ENCODE measurements around the gene CTU1. TPM values are rescaled to one million over a fixed set of nuclear protein-coding genes. Genes with fewer than 3 reads are reported as not detected.

Gene CTU1
- total RNA-seq, 1 experiment from 2014 or later = 11.3 TPM

DNA sequence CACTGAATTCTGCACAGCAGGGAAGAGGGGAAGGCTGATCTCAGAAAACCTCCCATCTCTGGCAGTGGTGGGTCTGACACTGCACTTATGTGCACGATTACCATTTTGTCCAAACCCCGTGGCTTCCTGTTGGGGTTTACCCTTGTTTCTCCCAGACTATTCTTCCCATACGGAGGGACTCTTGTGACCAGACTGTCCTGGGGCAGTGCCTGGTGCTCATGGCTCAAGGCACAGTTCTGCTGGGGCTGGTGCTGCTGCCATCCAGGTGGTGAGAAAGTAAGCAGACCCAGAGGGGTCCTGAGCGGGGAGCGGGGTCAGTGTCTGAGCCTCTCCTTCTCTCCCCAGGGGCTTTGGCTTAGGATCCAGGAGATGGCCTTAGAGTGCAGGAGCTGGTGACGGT lies 11.4 kb upstream of the CTU1 start:
- DNase-seq = no peak
- Mint-ChIP-seq H3K9me3 (ENCODE audit: low read depth, unreplicated experiment) (no peaks in the 10 kb centered on the region), H3K4me3 (ENCODE audit: low read depth, unreplicated experiment) (no peak overlapping the region), H3K27ac (ENCODE audit: unreplicated experiment) (no peak overlapping the region), H3K4me1 (ENCODE audit: low read depth, unreplicated experiment) (no peaks in the 10 kb centered on the region), H3K27me3 (ENCODE audit: unreplicated experiment) (no peaks in the 10 kb centered on the region), H3K36me3 (ENCODE audit: insufficient read depth, unreplicated experiment) (no peaks in the 10 kb centered on the region)
- CTCF ChIA-PET = interaction anchor here (0.5 kb wide), 1 partner anchor 28 kb away, joined by 3 read pairs; no protein-coding TSS in a partner anchor
- TF ChIP-seq, protein P1, sequence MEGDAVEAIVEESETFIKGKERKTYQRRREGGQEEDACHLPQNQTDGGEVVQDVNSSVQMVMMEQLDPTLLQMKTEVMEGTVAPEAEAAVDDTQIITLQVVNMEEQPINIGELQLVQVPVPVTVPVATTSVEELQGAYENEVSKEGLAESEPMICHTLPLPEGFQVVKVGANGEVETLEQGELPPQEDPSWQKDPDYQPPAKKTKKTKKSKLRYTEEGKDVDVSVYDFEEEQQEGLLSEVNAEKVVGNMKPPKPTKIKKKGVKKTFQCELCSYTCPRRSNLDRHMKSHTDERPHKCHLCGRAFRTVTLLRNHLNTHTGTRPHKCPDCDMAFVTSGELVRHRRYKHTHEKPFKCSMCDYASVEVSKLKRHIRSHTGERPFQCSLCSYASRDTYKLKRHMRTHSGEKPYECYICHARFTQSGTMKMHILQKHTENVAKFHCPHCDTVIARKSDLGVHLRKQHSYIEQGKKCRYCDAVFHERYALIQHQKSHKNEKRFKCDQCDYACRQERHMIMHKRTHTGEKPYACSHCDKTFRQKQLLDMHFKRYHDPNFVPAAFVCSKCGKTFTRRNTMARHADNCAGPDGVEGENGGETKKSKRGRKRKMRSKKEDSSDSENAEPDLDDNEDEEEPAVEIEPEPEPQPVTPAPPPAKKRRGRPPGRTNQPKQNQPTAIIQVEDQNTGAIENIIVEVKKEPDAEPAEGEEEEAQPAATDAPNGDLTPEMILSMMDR (IDR thresholded peaks at IDR 0.05; ENCODE audit: unreplicated experiment) = no peak
- no TSS peak for BruUV-seq (replicated peaks)
- intact Hi-C loops (cut with micrococcal nuclease; ENCODE audit: unreplicated experiment) = no loop called here

DNA sequence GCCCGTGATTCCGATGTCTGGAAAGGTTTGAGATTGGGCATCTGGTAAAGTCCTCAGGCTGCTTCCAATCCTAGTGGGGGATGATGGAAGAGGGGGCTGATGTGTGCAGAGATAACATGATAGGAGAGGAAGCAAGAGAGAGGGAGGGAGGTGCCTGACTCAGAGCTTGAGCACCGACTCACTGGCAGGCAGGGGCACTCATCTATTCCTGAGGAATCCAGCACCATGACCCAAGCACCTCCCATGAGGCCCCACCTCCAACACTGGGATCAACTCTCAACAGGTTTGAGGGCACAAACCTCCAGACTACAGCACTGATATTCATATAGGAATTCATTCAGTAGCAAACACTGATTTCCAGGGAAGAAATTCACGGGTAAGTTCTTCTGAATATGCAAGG lies 10.9 kb upstream of the CTU1 start:
- no TSS peak for BruUV-seq (replicated peaks)
- H3K4me1 Mint-ChIP-seq (ENCODE audit: low read depth, unreplicated experiment) = no peaks in the 10 kb centered on the region
- CTCF ChIA-PET = no interaction called here
- no peak overlapping the region for H3K4me3 Mint-ChIP-seq (ENCODE audit: low read depth, unreplicated experiment)
- no peaks in the 10 kb centered on the region for H3K27me3 Mint-ChIP-seq (ENCODE audit: unreplicated experiment)
- intact Hi-C loops (cut with micrococcal nuclease; ENCODE audit: unreplicated experiment) = no loop called here
- no peaks in the 10 kb centered on the region for H3K36me3 Mint-ChIP-seq (ENCODE audit: insufficient read depth, unreplicated experiment)
- TF ChIP-seq, protein P1 (IDR thresholded peaks at IDR 0.05; ENCODE audit: unreplicated experiment) = no peak
- no peak for DNase-seq
- H3K27ac Mint-ChIP-seq (ENCODE audit: unreplicated experiment) = no peak overlapping the region
- H3K9me3 Mint-ChIP-seq (ENCODE audit: low read depth, unreplicated experiment) = no peaks in the 10 kb centered on the region

DNA sequence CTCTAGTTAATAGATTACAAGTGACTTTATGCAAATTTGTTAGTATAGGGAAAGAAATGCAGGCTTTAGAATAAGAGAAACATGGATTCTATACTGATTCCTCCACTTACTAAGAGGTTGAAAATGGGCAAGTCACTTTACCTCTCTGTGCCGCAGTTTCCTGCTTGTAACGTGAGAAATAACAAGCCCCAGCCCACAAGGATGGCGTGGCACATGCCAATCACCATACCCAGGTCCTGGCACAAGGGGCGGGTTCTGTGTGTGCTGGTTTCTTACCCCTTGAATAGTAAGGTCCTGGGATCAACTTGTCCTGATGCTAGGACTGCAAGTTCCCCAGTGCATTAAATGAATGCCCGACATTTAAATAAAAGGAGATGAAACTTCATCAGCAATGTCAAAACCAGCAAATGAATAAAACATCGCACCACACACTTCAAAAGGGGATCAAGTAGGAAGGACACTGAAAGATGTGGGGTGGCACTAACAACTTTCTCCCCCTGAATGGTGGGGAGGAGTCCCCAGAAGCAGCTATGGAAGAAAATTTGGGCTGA lies 8.6 kb upstream of the CTU1 start:
- DNase-seq = no peak
- Mint-ChIP-seq H3K27ac (ENCODE audit: unreplicated experiment) (no peak overlapping the region), H3K27me3 (ENCODE audit: unreplicated experiment) (no peaks in the 10 kb centered on the region), H3K36me3 (ENCODE audit: insufficient read depth, unreplicated experiment) (no peaks in the 10 kb centered on the region), H3K9me3 (ENCODE audit: low read depth, unreplicated experiment) (no peaks in the 10 kb centered on the region), H3K4me3 (ENCODE audit: low read depth, unreplicated experiment) (no peak overlapping the region), H3K4me1 (ENCODE audit: low read depth, unreplicated experiment) (no peaks in the 10 kb centered on the region)
- TF ChIP-seq, protein P1 (IDR thresholded peaks at IDR 0.05; ENCODE audit: unreplicated experiment) = no peak
- intact Hi-C loops (cut with micrococcal nuclease; ENCODE audit: unreplicated experiment) = no loop called here
- BruUV-seq (replicated peaks) = no TSS peak
- CTCF ChIA-PET = no interaction called here

DNA sequence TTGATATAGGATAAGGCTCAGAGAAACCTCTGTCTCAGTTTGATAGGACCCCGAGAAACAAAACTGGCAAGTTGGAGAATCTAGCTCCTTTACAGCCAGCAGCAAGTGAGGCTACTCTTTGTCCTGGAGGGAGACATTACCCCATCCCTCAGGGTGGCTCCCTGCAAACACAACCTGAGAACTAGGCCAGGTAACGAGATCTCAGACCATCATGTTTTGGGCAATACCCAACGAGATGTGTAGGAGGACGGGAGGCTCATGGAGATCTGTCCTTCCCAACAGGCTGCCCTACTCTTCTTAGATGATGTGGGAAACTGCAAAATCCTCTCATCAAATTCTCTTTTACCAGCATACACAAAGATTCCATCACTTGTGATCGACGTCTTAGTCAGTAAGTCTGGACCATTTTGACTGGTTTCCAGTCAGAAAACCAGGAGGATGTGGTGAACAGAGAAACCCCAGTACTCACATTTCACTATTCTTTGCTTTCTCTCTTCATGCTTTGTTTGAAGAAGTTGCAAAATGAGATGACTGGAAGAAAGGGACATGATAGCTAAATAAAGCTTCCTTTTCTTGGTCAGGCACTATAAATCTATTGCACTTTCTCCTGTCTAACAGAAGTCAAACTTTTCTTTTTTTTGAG lies 6.0 kb upstream of the CTU1 start:
- Mint-ChIP-seq H3K27me3 (ENCODE audit: unreplicated experiment) (no peaks in the 10 kb centered on the region), H3K27ac (ENCODE audit: unreplicated experiment) (no peak overlapping the region), H3K9me3 (ENCODE audit: low read depth, unreplicated experiment) (no peaks in the 10 kb centered on the region), H3K4me3 (ENCODE audit: low read depth, unreplicated experiment) (no peak overlapping the region), H3K4me1 (ENCODE audit: low read depth, unreplicated experiment) (no peaks in the 10 kb centered on the region), H3K36me3 (ENCODE audit: insufficient read depth, unreplicated experiment) (no peaks in the 10 kb centered on the region)
- TF ChIP-seq, protein P1 (IDR thresholded peaks at IDR 0.05; ENCODE audit: unreplicated experiment) = no peak
- no TSS peak for BruUV-seq (replicated peaks)
- CTCF ChIA-PET = no interaction called here
- DNase-seq = no peak
- intact Hi-C loops (cut with micrococcal nuclease; ENCODE audit: unreplicated experiment) = no loop called here
